ENCODE data around the gene ALDH9A1.

ALDH9A1 gene

GRCh38 chr1:165634154-165634921 lies 64.0 kb downstream of the ALDH9A1 start:
- Histone ChIP-seq H3K36me3 (ENCODE audit: insufficient read depth, low read length) (no peaks in the 10 kb centered on the region; the same call in 1 of the 2 replicates), H3K27ac (no peak overlapping the region), H3K9ac (ENCODE audit: insufficient read length) (no peak overlapping the region), H3K4me3 (no peak overlapping the region), H3K9me3 (ENCODE audit: low read depth, low read length) (no peaks in the 10 kb centered on the region)
- TF ChIP-seq EZH2 (IDR thresholded peaks at IDR 0.05) (no peak), POLR2AphosphoS5 (IDR thresholded peaks at IDR 0.05; ENCODE audit: borderline replicate concordance, low read depth, low read length) (no peak), FOXP2 (optimal IDR thresholded peaks at IDR 0.05; ENCODE audit: control extremely low read depth, extremely low read length, insufficient read depth) (no peak)
- no peak for DNase-seq (ENCODE audit: low read depth, low spot score)

GRCh38 chr1:165633614-165634013 lies 64.7 kb downstream of the ALDH9A1 start:
- peak overlapping the region; percentile 2; the same call in 1 of the 2 replicates for H3K4me3 ChIP-seq
- no peak for DNase-seq (ENCODE audit: low read depth, low spot score)
- H3K9me3 ChIP-seq (ENCODE audit: low read depth, low read length), result no peaks in the 10 kb centered on the region
- H3K9ac ChIP-seq (ENCODE audit: insufficient read length), result no peak overlapping the region
- no peak overlapping the region for H3K27ac ChIP-seq
- H3K36me3 ChIP-seq (ENCODE audit: insufficient read depth, low read length), result no peaks in the 10 kb centered on the region; the same call in 1 of the 2 replicates
- no peak for TF ChIP-seq FOXP2 (optimal IDR thresholded peaks at IDR 0.05; ENCODE audit: control extremely low read depth, extremely low read length, insufficient read depth)
- TF ChIP-seq POLR2AphosphoS5 (IDR thresholded peaks at IDR 0.05; ENCODE audit: borderline replicate concordance, low read depth, low read length), result no peak
- TF ChIP-seq EZH2 (IDR thresholded peaks at IDR 0.05), result no peak

- Histone ChIP-seq H3K4me3 (peak overlapping the region; percentile 98), H3K36me3 (ENCODE audit: insufficient read depth, low read length) (no peaks in the 10 kb centered on the region; the same call in 1 of the 2 replicates), H3K27ac (peak overlapping the region; percentile 84), H3K9ac (ENCODE audit: insufficient read length) (peak overlapping the region; percentile 95), H3K9me3 (ENCODE audit: low read depth, low read length) (no peaks in the 10 kb centered on the region)
- peak; percentile 85 for DNase-seq (ENCODE audit: low read depth, low spot score)
- TF ChIP-seq EZH2 (IDR thresholded peaks at IDR 0.05) (no peak), FOXP2 (optimal IDR thresholded peaks at IDR 0.05; ENCODE audit: control extremely low read depth, extremely low read length, insufficient read depth) (no peak), POLR2AphosphoS5 (IDR thresholded peaks at IDR 0.05; ENCODE audit: borderline replicate concordance, low read depth, low read length) (no peak)
These were observed 65.9 kb downstream of the ALDH9A1 start for GRCh38 chr1:165632491-165632890.

GRCh38 chr1:165632152-165632469 lies 66.3 kb downstream of the ALDH9A1 start:
- peak overlapping the region; percentile 95 for H3K9ac ChIP-seq (ENCODE audit: insufficient read length)
- no peak for DNase-seq (ENCODE audit: low read depth, low spot score)
- H3K27ac ChIP-seq, result peak overlapping the region; percentile 84
- peak overlapping the region; percentile 98 for H3K4me3 ChIP-seq
- TF ChIP-seq EZH2 (IDR thresholded peaks at IDR 0.05) (no peak), FOXP2 (optimal IDR thresholded peaks at IDR 0.05; ENCODE audit: control extremely low read depth, extremely low read length, insufficient read depth) (no peak)
- H3K36me3 ChIP-seq (ENCODE audit: insufficient read depth, low read length), result no peaks in the 10 kb centered on the region; the same call in 1 of the 2 replicates
- no peaks in the 10 kb centered on the region for H3K9me3 ChIP-seq (ENCODE audit: low read depth, low read length)

- Histone ChIP-seq H3K9ac (ENCODE audit: insufficient read length) (peak overlapping the region; percentile 95), H3K36me3 (ENCODE audit: insufficient read depth, low read length) (no peaks in the 10 kb centered on the region; the same call in 1 of the 2 replicates), H3K27ac (peak overlapping the region; percentile 84), H3K4me3 (peak overlapping the region; percentile 98), H3K9me3 (ENCODE audit: low read depth, low read length) (no peaks in the 10 kb centered on the region)
- no peak for DNase-seq (ENCODE audit: low read depth, low spot score)
- no peak for TF ChIP-seq FOXP2 (optimal IDR thresholded peaks at IDR 0.05; ENCODE audit: control extremely low read depth, extremely low read length, insufficient read depth)
- TF ChIP-seq POLR2AphosphoS5 (IDR thresholded peaks at IDR 0.05; ENCODE audit: borderline replicate concordance, low read depth, low read length), result no peak
These were observed 66.8 kb downstream of the ALDH9A1 start for GRCh38 chr1:165631342-165632151.

GRCh38 chr1:165630629-165631341 lies 67.6 kb downstream of the ALDH9A1 start, which contains the start of gene MGST3:
MGST3 (plus strand) TSS chr1:165631234; CDS start chr1:165649848, 18,614 bp downstream.
- DNase-seq (ENCODE audit: low read depth, low spot score), result peak; percentile 93
- H3K27ac ChIP-seq, result peak within 1 kb of the TSS; percentile 88
- H3K36me3 ChIP-seq (ENCODE audit: insufficient read depth, low read length), result no peaks in the 10 kb centered on the region; the same call in 1 of the 2 replicates
- peak within 1 kb of the TSS; percentile 98 for H3K4me3 ChIP-seq
- no peak for TF ChIP-seq EZH2 (IDR thresholded peaks at IDR 0.05)
- peak; percentile 81 for TF ChIP-seq POLR2AphosphoS5 (IDR thresholded peaks at IDR 0.05; ENCODE audit: borderline replicate concordance, low read depth, low read length)
- peak; percentile 81 for TF ChIP-seq FOXP2 (optimal IDR thresholded peaks at IDR 0.05; ENCODE audit: control extremely low read depth, extremely low read length, insufficient read depth)
- no peaks in the 10 kb centered on the region for H3K9me3 ChIP-seq (ENCODE audit: low read depth, low read length)
- H3K9ac ChIP-seq (ENCODE audit: insufficient read length), result peak within 1 kb of the TSS; percentile 95

GRCh38 chr1:165629848-165630628 lies 68.3 kb downstream of the ALDH9A1 start:
- H3K4me3 ChIP-seq, result peak overlapping the region; percentile 98
- H3K9me3 ChIP-seq (ENCODE audit: low read depth, low read length), result no peaks in the 10 kb centered on the region
- H3K9ac ChIP-seq (ENCODE audit: insufficient read length), result peak overlapping the region; percentile 95
- TF ChIP-seq POLR2AphosphoS5 (IDR thresholded peaks at IDR 0.05; ENCODE audit: borderline replicate concordance, low read depth, low read length), result 0 out of 2 replicates have a peak, but pooled peaks have one; percentile 33
- TF ChIP-seq EZH2 (IDR thresholded peaks at IDR 0.05), result no peak
- H3K36me3 ChIP-seq (ENCODE audit: insufficient read depth, low read length), result no peaks in the 10 kb centered on the region
- DNase-seq (ENCODE audit: low read depth, low spot score), result no peak
- H3K27ac ChIP-seq, result peak overlapping the region; percentile 88; the same call in 1 of the 2 replicates
